ENCODE data around the gene ACYP2.
A peak's percentile ranks its signal among the peaks of the same experiment; 100 is the strongest.

ACYP2 gene

GRCh38 chr2:54149638-54150441 is 34.4 kb downstream of the ACYP2 start:
- DNase-seq, result no peak

DNA sequence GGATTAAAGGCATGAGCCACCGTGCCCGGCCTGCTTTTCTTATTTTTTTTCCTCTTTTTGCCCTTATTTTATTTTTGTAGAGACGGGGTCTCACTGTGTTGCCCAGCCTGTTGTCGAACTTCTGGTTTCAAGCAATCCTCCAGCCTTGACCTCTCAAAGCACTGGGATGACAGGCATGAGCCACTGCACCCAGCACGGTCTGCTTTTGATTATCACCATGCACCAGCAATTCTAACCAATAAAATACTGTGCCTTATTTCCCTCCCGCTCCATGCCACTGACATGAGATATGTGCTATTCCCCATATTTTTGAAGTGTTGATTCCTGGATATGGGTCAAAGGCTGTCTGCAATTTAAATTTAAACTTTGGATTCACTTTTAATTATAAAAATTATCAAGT is 42.9 kb downstream of the ACYP2 start:
- DNase-seq, result no peak

DNA sequence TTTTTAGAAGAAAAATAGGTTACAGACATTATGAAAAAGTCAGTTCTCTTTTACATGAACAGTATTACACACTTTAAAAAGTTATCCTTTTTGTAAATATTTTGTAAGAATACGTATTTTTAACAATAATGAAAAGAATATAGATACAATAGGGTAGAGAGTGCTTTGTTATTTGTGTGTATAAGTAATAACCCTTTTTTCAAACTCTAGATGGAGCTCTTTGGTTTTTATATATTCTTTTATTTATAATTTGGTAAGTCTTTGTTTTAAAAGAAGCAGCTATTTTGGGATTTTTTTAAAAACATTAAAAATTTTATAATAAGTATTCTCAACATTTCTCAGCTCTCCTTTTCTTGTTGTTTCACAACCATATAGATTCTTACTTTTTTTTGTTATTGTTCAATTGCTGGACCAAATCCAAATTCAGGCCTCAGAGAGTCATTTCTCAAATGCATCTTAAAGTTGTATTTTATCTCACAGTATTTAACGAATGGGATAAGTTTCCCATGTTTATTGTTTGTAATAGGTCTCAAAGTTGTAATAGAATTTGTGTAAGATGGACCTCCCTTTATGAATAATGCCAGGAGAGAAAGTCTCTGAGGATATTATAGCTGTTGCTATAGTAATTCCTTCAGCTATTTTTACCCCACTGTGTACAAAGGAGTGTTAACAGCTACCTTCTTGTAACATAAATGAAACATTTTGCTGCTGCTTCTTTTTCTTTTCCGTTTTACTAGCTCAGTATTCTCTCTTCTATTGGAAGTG is 46.4 kb downstream of the ACYP2 start:
- no peak for DNase-seq

GRCh38 chr2:54164106-54164505 is 48.7 kb downstream of the ACYP2 start:
- DNase-seq, result no peak

- DNase-seq, result no peak
These were observed 50.8 kb downstream of the ACYP2 start for GRCh38 chr2:54166121-54166773.

DNA sequence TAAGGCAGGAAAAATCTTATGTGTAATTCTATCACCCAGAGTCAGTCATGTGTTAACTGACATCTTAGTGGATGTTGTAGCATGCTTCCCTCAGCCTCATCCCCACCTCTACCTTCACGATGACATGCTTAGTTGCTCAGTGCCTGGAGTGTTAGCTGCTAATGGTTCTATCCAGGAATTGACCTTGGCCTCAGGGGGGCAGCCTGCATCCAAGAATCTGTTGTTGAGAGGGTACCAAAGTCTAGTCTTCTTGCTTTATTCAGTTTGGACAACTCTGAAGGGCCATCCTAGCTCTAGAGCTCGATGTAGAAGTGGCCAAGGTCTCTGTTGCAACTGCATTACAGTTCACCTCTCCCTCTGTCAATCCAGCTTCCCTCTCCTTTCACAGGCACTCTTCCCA is 61.2 kb downstream of the ACYP2 start:
- DNase-seq, result peak in 39 of 58 donors; percentile 1 to 48 (median 17)

- DNase-seq, result no peak
These were observed 67.9 kb downstream of the ACYP2 start for GRCh38 chr2:54183281-54183680.

GRCh38 chr2:54183972-54184371 is 68.6 kb downstream of the ACYP2 start:
- no peak for DNase-seq

- DNase-seq, result no peak
These were observed 69.7 kb downstream of the ACYP2 start for GRCh38 chr2:54185105-54185504.

DNA sequence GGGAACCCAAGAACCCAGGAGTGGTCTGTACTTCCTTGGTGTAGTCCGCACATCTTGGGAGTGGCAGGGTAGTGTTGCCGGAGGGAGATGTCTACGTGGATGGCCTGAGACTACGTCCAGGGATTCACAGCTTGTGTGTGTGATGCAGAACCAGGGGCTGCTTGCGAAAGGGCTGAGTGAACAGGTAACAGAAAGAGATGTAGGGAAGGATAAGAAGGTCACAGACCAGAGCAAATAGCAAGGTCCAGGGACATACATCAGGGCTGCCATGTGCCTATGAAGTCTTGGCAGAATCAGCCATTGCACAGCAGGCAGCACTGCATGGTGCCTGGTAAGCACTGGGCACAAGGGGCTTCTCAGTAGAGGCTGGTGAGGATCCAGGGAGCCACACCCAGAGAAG is 71.9 kb downstream of the ACYP2 start:
- no peak for DNase-seq

DNA sequence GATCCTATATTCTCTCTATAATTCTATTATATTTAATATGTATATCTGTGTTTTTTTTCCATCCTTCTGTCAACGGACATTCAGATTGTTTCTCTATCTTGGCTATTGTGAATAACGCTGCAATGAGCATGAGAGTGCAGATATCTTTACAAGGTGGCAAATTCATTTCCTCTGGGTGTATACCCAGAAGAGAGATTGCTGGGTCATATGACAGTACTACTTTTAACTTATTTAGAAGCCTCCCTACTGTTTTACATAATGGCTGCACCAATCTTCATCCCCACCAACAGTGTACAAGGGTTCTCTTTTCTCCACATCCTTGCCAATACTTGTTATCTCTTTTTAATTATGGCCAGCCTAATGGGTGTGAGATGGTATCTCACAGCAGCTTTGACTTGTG is 74.1 kb downstream of the ACYP2 start:
- DNase-seq, result no peak

DNA sequence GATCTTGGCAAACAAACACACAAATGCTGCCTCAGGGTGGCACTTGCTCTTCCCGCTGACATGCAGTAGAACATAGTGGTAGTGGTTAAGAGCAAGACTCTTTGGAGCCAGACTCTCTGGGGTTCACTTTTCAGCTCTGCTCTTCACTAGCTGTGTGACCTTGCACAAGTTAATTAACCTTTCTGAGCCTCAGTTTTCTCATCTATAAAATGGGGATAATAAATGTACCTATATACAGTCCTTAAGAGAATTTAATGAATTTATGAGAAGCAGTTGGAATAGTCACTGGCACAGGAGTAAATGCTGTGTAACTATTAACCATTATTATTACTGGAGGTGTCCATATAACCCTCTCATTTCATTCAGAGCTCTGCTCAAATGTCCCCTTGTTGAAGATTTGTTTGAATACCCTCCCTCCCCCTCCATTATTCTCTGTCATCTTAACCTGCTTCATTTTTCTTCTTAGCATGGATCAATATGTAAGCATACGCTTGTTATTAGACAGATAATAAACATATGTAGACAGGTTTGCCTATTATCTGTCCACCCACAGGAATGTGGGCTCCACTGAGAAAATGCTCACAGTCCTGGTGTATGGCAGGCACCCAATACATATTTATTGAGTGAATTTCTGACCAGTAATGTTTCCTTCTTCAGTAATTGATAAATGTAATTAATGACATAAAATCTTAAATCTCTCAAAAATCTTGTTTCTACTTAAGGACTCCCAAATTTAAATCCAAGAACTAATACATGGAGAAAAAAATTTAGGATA is 76.1 kb downstream of the ACYP2 start:
- no peak for DNase-seq

DNA sequence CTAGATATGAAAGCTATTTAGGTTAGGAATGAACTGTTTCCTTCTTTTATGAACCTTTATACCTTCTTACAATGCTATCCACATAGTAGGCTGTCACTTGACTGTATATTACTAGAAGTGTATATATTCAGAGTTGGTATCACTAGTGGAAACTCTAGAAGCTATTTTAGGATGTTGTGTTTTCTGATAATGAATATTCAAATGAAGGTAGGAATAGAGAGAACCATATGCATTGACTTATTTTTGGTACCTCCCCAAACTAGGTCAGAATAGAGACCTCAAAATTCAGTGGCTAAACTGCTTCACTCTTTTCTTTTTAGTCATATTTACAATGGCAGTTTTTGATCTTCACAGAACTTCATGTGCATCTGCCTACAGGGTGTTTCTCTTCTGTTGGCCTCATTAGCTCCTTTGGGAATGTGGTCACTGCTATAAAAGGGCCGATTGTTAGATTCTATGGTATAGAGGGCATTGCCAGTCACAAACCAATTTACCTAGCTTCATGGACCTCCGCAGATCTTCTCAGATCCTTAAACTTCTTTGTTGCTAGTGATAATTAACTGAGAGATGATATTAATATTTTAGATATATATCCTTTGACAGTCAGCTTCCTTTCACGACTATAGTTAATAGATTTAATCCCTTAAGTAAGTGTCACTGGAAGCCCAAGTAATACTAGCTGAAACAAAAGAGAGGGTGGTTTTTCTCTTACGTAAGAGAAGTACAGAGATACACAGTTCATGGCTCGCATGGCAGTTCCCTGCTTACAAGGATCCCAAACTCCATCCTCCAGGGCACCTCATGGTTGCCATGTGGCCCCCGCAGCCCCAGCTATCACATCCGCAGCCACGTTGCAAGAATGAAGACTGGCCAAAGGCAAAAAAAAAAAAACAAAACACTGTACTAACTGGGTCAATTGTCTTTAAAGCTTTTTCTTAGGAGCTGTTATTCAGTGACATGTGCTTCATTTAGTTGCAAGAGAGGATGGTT is 79.6 kb downstream of the ACYP2 start:
- no peak for DNase-seq

- no peak for DNase-seq
These were observed 81.2 kb downstream of the ACYP2 start for GRCh38 chr2:54196646-54197045.

DNA sequence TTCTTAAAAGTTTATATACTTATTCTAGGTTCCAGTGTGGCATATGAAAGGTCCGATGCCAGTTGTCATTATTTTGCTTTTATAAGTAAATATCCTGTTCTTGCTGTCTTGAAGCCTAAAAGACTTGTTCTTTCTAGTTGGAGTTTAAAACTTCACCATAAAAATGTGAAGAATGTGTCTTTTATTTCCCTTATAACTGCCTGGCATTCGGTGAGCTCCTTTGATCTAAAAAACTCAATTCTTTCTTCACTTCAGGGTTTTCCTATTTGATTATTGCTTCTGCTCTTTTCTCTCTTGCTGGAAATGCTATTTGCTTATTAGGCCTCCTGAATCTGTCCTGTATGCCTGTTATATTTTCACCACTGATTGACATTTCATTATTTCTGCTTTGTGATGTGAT is 89.1 kb downstream of the ACYP2 start:
- no peak for DNase-seq

DNA sequence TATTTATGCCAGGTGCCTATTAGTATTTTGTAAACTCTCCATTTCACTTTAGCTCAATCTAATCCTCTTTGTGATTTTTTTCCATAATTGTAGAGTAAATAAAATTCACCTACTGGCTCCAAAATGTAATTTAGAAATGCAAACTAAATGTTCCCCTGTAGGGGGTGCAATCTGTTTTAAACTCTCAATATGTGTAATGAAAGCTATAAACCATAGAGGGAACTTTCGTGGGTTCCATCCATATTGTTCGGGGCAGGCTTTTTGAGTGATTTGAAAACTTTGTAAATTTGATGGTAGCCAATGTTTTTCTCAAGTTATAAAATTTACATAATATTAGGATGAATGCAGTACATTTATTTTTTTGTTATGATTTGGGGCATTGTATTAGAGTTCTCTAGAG is 91.2 kb downstream of the ACYP2 start:
- peak in 2 of 58 donors; percentile 1 to 11 for DNase-seq

DNA sequence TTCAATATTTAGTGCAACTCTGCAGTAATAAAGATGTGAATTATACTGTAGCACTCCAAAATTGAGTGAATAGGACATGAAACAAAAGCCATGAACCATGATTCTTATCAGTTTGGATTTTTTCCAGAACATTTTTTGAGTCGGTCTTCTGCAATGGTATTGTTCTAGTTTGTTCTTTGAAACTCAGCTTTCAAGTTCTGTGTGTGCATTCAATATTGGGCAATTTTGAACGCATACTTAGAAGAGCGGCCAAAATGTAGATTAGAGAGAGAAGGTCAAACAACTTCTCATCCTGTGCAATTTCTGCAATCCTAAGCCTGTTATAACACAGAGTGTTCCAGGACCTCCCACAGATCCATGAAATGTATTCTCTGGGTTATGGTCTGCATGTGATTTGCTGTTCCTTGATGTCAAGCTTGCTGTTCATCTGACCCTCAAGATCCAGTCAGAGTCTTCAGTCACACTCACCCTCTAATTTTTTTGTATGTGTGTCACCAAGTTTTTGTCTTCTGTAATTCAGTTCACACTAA is 92.3 kb downstream of the ACYP2 start:
- DNase-seq, result no peak

DNA sequence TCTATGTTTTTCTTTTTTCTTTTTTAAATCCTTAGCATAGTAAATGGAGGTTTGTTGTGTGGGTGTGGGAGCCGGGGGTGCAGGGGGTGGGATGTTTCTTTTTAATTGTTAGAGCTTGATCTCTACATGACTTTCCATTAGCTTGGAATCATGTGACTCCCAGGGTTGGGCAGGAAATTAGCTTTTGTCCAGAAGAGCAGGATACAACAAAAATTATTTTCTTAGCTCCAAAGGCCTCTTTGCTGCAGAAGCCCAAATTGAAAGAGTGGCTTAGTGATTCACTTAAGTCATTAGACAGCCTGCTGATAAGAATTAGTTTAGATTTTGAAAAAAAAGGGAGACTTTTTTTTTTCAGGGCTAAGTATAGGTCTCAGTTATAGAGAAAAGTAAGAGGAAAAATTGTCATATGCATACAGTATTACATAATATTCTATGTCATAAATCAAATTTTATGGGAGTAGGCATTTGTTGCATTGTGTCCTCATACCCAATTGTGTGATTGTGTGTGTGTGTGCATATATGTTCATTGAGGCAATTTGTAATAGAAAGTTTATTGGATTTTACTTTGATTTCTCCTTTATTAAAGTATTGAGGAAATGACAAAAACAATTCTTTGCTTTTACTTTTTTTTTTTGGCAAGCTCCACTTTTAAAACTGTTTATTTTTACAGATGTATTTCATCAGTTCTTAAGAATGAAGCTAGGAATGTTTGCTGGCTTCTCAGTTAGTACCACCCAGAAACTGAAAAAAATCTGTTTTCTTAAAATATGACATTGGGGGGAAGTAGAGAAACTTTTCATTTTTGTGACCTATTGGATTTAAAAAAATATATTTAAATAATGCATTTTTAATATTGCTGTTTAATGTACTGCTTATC is 93.2 kb downstream of the ACYP2 start:
- DNase-seq, result no peak

- DNase-seq, result no peak
These were observed 94.0 kb downstream of the ACYP2 start for GRCh38 chr2:54209379-54209778.
